Glomerular endothelial cell (primary cell): ENCODE data around the gene IFNA2. TPM values are rescaled to one million over a fixed set of nuclear protein-coding genes. Genes with fewer than 3 reads are reported as not detected.
"Not testable (repeated sequence)": the region's sequence is repeated elsewhere in the genome, so short reads cannot be mapped to it uniquely, and the experiment has no call there.

Experiments used
- DNase-seq: peaks from one replicate; pipeline ENCODE4 v3.0.0-alpha.2; 2011; ENCODE audit warnings: low read depth, low spot score; ENCODE audit errors: extremely low read depth
- total RNA-seq: library from RNA; depleted of rRNA; stranded (reverse); fragments of >200 nt; gene quantifications from 2 replicates; pipeline ENCODE4 v1.2.3, GENCODE V29; 2015

IFNA2 gene
- total RNA-seq, 1 donor from 2014 or later = not detected

DNA sequence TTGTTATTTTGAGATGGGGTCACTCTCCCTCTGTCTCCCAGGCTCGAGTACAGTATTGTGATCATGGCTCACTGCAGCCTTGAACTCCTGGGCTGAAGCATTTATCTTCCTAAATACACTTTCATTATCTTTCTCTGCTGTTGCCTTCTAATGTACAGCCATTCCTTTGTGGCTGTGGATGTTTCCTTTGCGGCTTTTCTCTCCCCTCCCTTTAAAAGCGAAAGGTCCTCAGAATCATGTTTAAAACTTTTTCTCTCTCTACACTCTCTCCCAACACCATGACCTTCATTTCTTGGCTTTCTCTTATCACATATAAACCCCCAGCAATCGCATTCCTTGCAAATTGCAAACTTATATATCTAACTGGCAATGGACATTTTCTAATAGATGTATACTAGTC, 1.6 kb downstream of the IFNA2 start:
- no peak for DNase-seq

DNA sequence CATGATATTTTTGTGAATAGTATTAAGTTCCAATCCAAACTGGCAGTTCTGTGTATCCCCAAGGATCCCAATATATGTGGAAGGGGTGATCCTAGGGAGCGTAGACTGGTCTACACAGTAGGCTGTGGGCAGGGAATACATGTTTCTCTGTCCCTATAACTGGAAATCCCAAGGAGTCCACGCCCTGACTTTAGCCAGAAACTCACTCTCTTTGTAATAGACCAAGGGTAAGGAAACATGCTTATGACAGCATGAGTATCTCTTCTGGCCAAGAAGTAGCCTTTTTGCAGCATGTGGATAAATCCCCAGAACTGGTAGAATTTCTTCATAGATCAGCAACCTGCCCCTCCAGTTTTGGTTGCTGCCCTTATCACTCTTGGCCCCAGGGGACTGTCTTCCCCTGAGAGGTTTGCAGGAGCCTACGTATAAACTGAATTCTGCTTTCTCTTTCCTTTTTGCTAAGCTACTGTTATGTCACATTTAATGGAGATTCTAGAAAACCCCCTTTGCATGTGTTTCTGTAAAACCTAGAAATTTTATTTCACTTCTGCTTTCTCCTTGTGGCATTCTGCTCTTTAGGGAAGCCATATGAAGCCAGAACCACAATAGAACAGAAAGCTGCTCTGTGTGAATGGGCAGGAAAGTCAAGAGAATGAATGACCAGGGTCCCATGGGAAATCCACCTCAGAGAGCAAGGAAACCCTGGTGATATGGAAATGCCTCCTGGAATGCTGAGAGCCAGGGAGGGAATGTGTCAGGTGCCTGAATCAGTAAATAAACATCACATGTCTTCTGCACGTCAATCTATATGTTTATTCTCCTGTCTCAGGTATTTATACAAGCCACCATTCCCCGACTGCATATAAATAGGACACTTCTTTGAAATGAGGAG, 3.5 kb downstream of the IFNA2 start:
- DNase-seq = no peak

DNA sequence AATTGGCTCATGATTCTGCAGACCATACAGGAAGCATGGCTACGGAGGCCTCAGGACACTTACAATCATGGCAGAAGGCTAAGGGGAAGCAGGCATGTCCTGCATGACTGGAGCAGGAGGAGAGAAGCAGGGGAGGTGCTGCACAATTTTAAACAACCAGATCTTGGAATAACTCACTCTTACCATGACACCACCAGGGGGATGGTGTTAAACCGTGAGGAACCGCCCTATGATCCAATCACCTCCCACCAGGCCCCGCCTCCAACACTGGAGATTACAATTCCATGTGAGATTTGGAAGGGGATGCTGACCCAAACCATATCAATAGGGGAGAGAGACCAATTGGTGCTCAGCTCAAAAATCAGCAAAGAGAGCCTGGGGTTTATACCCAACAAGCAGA, 13.7 kb downstream of the IFNA2 start:
- not testable (repeated sequence) for DNase-seq

DNA sequence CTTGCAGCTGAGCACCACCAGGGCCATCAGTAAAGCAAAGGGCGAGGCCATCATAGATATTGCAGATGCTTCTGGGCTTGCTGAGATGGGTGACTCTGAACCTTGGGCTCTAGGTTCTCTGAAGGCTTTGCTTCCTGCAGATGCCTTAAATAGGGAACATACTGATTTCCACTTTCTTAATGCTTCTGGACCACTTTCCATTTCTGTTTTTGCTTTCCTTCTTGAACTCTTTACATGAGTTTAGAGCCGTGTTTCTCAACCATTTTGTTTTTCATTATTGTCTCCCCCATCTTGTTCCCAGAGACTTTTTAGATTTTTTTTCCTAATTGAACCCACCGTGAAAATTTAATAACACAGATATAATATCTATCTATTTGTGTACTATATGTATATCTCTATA, 17.2 kb downstream of the IFNA2 start, which contains the start of gene IFNA13:
TSS of gene IFNA13 (minus strand) at position 101 of the 400 bp plus-strand sequence. CDS start at position 54, 47 bp downstream.
- no peak for DNase-seq

DNA sequence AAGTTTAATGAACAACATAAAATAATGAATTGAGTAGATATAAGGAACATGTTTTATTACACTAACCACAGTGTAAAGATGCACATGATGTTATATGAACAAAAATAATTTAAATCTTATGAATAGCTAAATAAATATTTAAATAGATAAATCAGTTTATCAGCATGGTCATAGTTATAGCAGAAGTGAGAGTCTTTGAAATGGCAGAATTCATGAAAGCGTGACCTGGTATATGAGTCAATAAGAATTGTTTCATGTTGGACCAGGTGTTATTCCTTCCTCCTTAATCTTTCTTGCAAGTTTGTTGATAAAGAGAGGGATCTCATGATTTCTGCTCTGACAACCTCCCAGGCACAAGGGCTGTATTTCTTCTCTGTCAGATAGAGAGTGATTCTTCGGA, 18.0 kb downstream of the IFNA2 start:
- DNase-seq = not testable (repeated sequence)

DNA sequence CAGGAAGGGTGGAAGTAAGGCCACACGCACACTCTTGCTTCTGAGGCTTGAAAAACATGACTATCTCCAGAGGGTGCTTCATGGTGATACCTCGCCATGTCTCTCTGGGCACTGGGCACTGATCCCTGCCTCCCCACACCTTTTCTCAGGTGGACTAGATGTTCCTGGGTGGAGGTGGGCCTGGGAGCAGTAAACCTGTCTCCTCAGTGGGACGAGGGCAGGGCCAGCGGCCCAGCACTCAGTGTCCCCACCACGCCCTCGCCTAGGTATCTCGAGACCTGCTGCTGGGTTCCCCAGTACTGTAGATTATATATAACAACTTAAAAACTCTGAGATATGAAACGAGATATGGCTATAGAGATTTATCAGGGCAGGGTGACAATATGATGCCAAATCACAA, 22.9 kb downstream of the IFNA2 start:
- DNase-seq = no peak

DNA sequence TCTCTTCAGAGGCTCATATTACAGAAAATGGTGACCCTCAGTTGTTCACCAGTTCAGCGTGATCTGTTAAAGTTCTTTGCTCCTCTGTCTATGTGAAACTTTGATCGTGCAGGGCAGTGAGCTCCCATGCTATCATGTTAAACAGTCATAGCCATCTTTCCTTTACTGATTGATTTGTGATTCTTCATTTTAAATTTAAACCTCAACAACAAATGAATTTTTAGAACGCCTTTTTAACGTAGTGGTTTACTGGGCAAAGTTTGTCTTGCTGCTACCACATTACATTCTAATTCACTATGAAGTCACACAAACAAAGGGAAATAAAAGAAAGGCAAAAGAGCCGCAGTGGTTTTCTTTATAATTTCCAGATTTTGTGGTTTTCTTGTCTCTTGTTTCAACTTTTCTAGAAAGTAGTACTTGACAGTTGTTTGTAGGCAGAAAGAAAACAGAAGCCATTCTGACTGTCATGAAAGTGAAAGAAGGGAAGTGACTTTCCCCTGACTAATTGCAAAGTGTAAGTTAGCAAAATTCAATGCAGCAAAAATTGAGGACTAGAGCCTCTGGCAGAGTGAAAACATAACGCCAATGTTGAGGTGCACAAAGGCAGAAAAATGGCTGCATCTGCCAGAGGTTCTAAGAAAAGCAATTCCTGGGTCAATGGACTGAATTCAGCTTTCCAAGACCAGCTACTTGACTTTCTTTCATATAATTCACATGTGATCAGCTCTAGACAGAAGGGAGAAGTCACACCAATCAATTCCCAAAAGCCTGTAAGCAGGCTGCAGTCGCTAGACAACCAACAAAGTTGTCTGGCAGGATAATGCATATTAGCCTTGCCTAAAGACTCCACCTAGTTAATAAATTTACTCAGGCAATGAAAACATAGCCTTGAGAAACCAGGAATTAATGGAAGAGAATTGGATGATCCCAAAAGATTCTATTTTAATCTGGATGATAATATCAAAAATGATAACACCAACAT, 27.4 kb downstream of the IFNA2 start:
- no peak for DNase-seq

DNA sequence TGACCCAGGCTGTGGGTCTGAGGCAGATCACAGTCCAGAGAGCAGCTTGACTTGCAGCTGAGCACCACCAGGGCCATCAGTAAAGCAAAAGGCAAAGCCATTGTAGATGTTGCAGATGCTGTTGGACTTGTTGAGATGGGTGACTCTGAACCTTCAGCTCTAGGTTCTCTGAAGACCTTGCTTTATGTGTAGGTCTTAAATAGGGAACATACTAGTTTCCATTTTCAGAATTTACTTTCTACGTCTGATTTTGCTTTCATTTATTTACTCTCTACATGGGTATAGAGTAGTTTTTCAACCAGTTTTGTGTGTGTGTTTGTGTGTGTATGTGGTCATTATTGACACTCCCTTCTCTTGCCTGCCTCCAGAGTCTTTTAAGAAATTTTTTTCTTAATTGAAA, 34.4 kb downstream of the IFNA2 start, which contains the start of gene IFNA6:
TSS of gene IFNA6 (minus strand) at position 101 of the 400 bp plus-strand sequence. CDS start at position 101, 0 bp downstream.
- DNase-seq = no peak

DNA sequence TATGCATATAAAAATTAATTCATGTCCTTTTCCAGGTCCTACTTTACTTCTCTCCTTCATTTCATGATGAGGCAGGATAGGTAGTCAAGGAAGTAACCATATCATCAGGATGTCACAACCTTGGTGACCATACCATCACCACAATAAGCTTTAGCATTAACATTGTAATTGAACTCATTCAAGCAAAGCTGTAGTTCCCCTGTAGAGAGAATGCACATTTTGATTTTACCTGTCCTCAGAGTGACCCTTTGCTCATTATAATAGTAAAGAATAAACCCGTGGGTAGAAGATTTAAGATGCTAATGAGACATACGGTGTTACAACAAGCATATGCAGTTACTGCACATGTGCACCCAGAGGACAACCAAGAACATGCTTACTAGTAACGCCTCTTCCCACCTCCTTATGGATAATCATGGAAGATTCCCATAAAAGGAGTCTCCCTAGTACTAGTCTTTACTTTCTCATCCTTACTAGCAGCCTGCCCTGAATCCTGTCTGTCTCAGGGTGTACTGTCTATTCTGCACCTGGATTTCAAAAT, 36.7 kb downstream of the IFNA2 start:
- no peak for DNase-seq

DNA sequence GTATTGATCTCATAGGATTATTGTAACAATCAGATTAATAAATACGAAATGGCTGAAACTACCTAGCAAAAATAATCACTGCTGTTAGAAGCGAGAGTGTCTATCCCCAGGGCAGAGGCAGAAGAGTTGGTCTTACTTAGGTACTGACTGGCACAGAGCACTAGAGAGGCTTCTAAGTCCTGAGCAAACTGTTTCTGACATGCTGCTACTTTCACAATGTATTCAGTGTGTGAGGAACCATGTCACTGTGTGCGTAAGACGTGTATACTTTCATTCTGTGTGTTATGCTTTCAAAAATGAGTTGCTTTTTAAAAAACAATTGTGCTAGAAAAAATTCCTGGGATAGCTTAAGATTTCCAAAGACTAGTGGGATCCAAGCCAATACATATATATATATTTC, 44.5 kb downstream of the IFNA2 start:
- DNase-seq = no peak

DNA sequence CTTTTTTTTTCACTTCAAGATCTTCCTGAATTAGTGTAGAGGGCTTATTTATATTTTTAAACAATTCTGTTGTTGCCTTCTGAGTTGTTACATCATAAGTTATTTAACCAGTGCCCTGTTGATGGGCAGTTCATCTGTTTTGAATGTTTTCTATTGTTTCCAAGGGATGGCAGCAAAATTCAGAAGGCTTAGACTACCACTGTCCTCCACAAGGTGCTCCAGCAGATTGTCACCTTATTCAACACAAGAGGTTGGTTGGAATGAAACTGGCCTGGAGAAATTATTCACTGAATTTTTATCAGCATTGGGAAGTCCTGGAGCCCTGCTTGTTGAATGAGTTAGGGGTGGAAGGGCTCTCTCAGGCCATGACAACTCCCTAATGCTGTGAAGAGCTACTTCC, 48.7 kb downstream of the IFNA2 start:
- DNase-seq = no peak

DNA sequence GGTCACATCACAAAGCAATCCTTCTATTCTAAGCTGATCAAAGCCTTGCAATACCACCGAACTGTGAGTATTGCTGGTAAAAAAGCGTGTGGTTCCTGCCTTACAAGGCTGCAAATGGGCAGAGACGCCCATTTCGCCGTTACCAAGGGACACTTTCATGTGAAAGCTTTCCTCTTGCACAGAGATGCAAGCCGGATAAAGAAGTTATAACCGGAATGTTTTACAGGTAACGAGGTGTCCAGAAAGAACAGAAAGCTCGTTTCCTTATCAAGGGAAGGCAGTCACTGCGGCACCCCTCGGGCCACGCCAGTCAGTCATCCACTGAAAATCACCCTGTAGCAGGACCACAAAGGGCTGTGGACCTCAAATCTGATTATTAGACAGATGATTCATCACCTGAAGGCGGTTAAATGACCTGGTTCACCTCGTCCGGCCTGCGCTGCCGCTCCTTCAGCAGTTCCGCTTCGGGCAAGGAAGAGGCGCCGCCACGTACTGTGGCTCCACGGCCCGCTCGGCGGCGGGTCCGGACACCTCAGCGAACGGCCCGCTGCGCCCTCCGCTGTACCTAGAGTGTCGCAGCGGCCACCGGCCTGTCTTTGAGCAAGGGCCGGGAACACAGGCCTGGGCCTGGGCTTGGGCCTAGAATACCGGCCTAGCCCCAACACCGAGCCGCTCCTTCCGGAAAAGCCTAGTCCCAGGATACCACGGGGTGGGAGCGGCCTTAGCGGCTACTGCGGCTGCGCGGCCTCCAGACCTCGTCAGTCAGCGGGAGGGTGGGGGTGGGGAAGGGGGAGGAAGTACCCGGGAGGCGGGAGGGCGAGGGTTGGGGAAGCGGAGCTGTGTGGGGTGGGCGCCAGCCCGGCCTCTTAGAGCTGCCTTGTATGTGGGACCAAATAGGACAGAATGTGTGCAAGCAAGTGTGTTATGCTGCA, 50.2 kb downstream of the IFNA2 start, which contains the start of gene KLHL9:
TSS of gene KLHL9 (minus strand) at position 704 of the 932 bp plus-strand sequence. CDS start at position 159, 545 bp downstream.
- DNase-seq = no peak

Other genes with a start within 250 kb of the IFNA2 start
- not detected in 2 replicates for gene IFNW1, start 243.6 kb downstream of the IFNA2 start, total RNA-seq
- gene IFNA21, start 218.7 kb downstream of the IFNA2 start, total RNA-seq = not detected in 2 replicates
- gene IFNA4, start 197.8 kb downstream of the IFNA2 start, total RNA-seq = not detected in 2 replicates
- not detected in 2 replicates for gene IFNA7, start 183.2 kb downstream of the IFNA2 start, total RNA-seq
- gene IFNA10, start 178.3 kb downstream of the IFNA2 start, total RNA-seq = not detected in 2 replicates
- not detected in 2 replicates for gene IFNA16, start 168.1 kb downstream of the IFNA2 start, total RNA-seq
- gene IFNA17, start 157.2 kb downstream of the IFNA2 start, total RNA-seq = not detected in 2 replicates
- gene IFNA14, start 145.4 kb downstream of the IFNA2 start, total RNA-seq = not detected in 2 replicates
- gene IFNA5, start 80.1 kb downstream of the IFNA2 start, total RNA-seq = not detected in 2 replicates
- gene KLHL9, start 50.0 kb downstream of the IFNA2 start, total RNA-seq = 29.3 and 31.4 TPM in 2 replicates
- not detected in 2 replicates for gene IFNA6, start 34.5 kb downstream of the IFNA2 start, total RNA-seq
- gene IFNA13, start 17.3 kb downstream of the IFNA2 start, total RNA-seq = not detected in 2 replicates
- not detected in 2 replicates for gene IFNA8, start 23.7 kb upstream of the IFNA2 start, total RNA-seq
- gene IFNA1, start 55.0 kb upstream of the IFNA2 start, total RNA-seq = not detected in 2 replicates
- 0.39 and 0.53 TPM in 2 replicates for gene IFNE, start 96.9 kb upstream of the IFNA2 start, total RNA-seq